ENCODE results near the gene CRIP2.

Gene CRIP2

DNA sequence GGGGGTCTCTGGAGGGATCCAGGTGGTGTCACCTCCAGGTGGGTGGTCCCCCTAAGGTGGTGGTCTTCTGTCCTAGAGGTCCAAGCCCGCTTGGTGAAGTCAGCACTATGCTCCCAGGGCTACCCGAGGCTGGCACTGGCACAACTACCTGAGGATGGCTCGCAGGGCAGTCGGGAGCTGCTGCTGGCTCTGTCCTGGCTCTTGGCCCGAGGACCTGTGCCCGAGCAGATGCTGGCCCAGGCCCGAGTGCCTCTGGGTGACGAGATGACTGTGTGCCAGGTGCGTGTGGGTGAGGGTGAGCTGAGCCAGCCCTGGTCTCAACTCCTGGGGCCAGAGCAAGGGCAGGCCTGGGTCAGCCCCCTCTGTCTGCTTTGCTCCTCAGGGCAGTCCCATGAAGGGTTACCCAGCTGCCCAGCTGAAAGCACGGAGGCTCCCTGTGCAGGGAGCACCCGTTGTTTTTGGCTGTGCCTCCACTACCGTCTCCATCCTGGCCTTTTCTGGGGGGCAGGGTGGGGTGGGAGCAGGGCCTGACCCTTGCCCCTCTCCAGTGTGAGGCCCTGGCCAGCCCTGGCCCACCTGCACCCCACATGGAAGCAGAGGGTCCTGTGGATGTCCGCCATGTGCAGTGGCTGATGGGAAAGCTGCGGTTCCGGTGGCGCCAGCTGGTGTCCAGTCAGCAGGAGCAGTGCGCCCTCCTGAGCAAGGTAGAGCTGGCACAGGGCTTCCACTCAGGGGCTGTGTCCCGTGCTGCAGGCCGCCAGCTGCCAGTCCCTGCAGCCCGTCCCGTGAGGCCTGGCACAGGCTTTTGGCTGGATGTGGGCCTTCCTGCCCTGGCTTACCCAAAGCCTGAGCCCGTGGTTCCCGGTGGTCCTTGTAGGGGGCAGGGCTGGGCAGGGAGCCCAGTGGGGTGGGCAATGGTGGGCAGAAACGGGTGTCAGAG lies 17.7 kb downstream of the CRIP2 start:
- Mint-ChIP-seq H3K4me3 (peak overlapping the region; percentile 84), H3K27ac (peak overlapping the region; percentile 87), H3K4me1 (ENCODE audit: low read depth) (peaks cover 16% of the 10 kb centered on the region), H3K9me3 (no peaks in the 10 kb centered on the region), H3K27me3 (no peaks in the 10 kb centered on the region), H3K36me3 (ENCODE audit: low read depth) (no peaks in the 10 kb centered on the region)

DNA sequence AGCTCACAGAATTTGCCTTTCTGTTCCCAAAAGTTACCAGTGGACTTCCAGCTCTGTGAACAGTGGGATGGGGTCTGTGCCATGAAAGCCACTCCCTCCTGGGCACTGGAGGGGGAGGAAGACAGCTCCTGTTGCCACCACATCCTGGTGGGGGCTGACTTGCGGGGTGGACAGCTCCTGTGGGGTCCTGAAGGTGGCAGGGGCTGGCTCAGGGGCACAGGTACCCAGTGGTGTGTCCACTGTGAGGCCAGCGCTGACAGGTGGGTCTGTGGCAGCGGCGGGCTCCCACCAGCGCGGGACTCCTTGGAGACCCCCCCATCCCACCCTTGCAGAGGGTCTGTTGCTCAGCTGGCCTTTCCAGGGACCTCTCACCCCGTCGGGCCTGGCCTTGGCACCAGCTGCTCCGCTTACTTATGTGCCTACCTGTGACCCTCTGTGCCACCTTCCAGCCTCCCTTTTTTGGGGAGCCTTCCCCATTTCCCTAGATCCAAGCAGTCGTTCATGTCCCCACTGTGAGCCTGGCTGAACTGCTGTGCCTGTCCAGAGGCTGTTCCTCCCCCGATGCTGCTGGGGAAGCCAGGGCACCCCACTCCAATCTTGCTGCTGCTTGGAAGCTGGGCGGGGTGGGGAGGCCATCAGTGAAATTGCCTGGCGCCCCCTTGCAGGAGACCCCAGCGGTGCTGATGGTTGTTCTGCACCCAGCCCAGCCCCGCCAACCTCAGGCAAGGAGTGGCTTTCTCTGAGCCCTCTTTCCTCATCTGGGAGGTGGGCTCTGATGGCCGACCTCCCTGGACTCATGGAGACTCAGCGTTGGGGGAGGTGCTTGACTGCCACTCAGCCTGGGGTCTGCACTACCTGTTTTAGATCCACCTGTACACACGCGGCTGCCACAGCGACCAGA lies 18.6 kb downstream of the CRIP2 start:
- H3K9me3 Mint-ChIP-seq: no peaks in the 10 kb centered on the region
- no peaks in the 10 kb centered on the region for H3K36me3 Mint-ChIP-seq (ENCODE audit: low read depth)
- H3K27me3 Mint-ChIP-seq: no peaks in the 10 kb centered on the region
- no peak overlapping the region for H3K27ac Mint-ChIP-seq
- H3K4me1 Mint-ChIP-seq (ENCODE audit: low read depth): peaks cover 12% of the 10 kb centered on the region
- H3K4me3 Mint-ChIP-seq: no peak overlapping the region

DNA sequence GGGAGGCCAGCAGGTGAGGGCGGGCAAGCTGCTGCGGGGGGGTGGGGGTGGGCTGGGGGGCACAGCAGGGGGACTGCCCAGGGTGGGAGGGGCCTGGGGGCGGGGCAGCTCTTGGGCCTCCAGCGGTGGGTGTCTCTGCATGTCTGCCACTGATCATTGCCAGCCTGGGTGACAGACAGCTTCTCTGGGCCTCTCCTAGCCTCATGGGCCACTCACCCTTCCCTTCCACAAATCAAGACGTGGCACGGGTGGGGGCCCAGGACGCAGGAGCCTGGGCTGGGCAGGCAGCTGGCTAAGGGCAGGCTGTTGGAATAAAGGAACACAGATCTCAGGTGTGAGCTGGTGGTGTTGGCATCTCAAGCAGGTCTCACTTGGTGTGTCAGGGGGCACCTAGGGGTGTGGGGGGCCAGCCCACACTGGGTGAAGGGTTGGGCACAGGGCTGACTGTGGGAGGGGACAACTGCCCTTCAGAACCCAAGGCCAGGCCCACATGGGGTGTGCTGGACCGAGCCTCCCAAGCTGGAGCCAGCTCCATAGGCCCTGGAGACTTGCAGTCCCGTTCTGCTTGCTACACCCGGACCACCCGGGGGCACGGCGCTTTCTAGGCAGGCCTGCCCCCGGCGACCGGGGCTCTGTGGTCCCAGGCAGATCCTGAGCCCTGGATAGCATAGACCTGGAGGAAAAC lies 19.4 kb downstream of the CRIP2 start:
- Mint-ChIP-seq H3K9me3 (no peaks in the 10 kb centered on the region), H3K4me3 (no peak overlapping the region), H3K36me3 (ENCODE audit: low read depth) (no peaks in the 10 kb centered on the region), H3K27me3 (no peaks in the 10 kb centered on the region), H3K27ac (no peak overlapping the region), H3K4me1 (ENCODE audit: low read depth) (peaks cover 11% of the 10 kb centered on the region)

DNA sequence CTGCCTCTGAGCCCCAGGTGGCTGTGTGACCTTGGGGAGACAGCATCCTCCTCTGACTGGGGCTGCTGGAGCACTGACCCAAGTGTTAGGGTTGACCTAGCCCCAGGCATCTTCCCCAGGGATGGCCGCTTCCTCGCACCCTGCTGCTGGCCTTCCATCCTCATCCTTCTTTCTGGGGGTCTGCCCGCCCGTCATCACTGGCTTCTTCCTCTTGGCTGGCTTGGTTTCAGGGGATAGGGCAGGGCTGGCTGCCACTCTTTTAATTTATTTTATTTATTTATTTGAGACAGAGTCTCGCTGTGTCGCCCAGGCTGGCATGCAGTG lies 19.9 kb downstream of the CRIP2 start:
- Mint-ChIP-seq H3K9me3 (no peaks in the 10 kb centered on the region), H3K36me3 (ENCODE audit: low read depth) (no peaks in the 10 kb centered on the region), H3K27ac (no peak overlapping the region), H3K27me3 (no peaks in the 10 kb centered on the region), H3K4me3 (no peak overlapping the region), H3K4me1 (ENCODE audit: low read depth) (peaks cover 6% of the 10 kb centered on the region)

DNA sequence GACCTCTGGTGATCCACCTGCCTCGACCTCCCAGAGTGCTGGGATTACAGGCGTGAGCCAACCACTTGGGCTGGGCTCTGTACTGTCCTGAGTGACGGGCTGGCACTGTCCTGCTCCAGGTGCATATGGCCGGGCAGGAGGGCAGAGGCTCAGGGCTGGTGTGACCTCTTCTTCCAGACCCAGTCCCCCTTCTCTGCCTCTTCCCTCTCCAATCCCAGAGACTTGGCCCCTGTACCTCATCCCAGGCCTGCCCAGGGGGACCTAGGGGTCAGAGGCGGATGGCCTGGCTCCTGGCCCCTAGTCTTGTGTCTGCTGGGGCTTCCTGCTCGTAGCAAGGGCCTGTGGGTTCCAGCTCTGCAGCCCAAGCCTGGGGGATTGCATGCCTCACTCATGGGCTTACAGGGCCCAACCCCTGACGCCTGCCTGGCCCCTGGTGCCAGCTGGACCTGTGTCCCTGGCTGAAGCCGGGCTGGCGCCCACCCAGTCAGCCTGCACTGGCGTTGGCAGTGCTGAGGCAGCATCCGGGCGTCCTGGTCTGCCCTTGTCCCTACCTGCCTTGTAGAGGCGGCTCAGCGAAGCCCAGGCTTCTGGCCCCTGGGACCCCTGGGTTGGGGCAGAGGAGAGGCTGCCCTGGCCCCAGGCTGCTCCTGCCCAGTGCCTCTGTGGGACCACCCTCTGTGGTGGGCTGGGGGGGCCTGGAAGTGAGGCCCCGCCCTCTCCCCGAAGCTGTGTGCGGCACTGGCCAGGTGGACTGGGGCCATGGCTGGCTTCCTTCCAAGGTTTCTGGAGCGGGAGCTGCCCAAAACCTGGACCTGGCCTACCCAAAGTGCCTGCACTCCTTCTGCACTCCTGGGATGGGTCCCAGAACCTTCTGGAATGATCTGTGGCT lies 20.7 kb downstream of the CRIP2 start:
- H3K4me3 Mint-ChIP-seq: no peak overlapping the region
- H3K36me3 Mint-ChIP-seq (ENCODE audit: low read depth): no peaks in the 10 kb centered on the region
- H3K9me3 Mint-ChIP-seq: no peaks in the 10 kb centered on the region
- no peak overlapping the region for H3K27ac Mint-ChIP-seq
- H3K27me3 Mint-ChIP-seq: no peaks in the 10 kb centered on the region
- H3K4me1 Mint-ChIP-seq (ENCODE audit: low read depth): peaks cover 5% of the 10 kb centered on the region

DNA sequence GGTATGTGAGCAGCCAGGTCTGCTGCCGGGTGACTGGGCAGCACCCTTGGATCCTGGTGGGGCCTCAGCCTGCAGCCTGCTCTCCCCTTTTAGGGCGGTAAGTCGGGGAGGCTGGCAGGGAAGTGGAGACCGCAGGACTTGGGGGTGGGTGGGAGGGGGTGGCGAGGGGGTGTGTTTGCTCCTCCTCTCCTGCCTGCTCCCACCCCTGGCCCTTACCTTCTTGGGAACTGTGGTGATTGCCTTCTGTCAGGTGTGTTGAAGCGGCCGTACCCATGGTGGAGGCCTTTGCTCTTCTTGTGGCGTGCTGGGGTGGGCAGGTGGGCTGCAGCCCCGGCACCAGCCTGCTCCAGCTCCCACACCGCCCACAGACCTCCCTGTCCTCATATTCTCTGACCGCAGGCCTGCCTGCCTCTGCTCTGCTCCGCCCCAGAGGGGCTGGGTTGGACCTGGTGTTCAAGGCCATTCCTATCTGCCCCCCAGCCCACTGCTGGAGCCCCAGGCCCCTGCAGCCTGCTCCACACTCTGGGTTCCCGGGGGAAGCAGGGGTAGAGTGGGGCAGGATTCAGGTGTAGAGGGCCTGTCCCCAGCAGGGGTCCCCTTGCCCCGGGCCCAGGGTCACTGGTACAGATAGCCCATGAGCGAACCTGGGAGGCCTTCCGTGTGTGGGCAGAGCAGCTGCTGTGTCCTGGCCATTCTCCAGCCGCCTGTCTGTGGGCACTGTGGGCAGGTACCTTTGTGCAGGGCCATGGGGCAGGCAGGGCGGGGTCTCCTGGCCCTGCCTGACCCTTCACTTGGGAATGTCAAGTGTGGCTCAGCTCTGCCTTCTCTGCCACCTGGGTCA lies 21.6 kb downstream of the CRIP2 start:
- peaks cover 5% of the 10 kb centered on the region for H3K4me1 Mint-ChIP-seq (ENCODE audit: low read depth)
- H3K36me3 Mint-ChIP-seq (ENCODE audit: low read depth): no peaks in the 10 kb centered on the region
- H3K4me3 Mint-ChIP-seq: no peak overlapping the region
- H3K27me3 Mint-ChIP-seq: no peaks in the 10 kb centered on the region
- no peaks in the 10 kb centered on the region for H3K9me3 Mint-ChIP-seq
- no peak overlapping the region for H3K27ac Mint-ChIP-seq

DNA sequence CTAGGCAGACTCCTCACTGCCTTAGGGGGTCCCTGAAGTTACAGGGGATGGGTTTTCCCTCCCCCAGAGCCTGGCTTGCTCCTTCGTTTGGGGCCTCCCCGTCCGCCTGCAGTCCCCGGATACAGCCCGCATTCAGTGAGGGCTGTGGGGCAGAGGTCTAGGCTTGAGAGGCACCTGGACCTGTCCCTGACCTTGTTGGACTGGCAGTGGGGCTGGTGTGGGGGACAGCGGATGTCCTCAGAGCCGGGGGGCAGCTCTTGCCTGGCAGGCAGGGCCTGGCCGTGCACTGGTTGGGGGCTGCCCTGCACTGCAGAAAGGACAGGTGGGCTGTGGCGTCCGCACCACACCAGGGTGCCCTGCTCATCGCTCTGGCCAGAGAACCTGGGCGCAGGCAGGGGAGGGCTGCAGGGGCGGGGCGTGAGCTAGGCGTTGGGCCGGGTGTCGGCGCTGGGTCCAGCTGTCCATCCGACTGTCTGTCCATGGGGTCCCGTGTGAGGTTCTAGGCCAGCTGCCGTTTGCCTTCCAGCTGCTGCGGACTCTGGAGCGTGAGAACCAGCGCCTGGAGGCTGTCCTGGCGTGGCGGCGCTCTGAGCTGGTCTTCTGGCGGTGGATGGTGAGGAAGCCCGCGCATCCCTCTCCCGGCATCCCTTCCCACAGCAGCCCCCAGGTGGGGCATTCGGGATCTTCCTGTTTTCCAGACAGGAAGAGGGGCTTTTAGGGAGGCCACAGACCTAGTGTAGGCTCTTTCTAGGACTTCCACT lies 22.4 kb downstream of the CRIP2 start:
- H3K36me3 Mint-ChIP-seq (ENCODE audit: low read depth): no peaks in the 10 kb centered on the region
- no peak overlapping the region for H3K4me3 Mint-ChIP-seq
- H3K27ac Mint-ChIP-seq: no peak overlapping the region
- no peaks in the 10 kb centered on the region for H3K27me3 Mint-ChIP-seq
- peaks cover 2% of the 10 kb centered on the region for H3K4me1 Mint-ChIP-seq (ENCODE audit: low read depth)
- H3K9me3 Mint-ChIP-seq: no peaks in the 10 kb centered on the region

DNA sequence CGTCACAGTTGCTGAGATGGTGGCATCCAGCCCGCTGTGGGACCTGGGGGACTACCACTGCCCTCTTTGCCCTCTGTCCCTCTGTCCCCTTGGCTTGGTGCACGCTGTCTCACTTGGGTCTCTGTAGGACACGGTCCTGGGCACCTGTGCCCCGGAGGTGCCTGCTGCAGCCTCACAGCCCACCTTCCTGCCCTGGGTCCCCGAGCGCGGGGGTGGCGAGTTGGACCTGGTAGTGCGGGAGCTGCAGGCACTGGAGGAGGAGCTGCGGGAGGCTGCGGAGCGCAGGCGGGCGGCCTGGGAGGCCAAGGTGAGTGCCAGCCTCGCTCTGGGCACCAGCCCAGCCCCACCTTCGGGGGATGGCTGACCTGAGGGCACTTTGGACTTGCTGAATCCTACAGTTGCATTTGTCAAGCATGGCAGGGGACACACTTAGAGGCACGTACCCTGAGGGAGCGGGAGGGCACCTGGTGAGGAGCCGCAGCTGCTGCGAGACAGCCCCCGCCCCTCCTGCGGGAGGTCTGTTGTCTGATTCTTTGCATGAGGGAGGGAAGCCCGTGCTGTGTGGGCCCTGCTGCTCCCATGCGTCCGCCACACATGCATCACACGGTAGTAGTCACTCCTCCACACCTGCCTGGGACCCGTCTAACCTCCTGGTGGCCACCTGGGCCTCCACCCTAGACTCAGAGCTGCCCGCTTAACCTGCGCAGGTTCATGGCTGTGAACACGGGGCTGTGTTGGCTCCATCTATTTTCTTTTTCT lies 23.2 kb downstream of the CRIP2 start:
- no peaks in the 10 kb centered on the region for H3K9me3 Mint-ChIP-seq
- H3K27me3 Mint-ChIP-seq: no peaks in the 10 kb centered on the region
- no peaks in the 10 kb centered on the region for H3K4me1 Mint-ChIP-seq (ENCODE audit: low read depth)
- H3K36me3 Mint-ChIP-seq (ENCODE audit: low read depth): no peaks in the 10 kb centered on the region
- H3K27ac Mint-ChIP-seq: no peak overlapping the region
- H3K4me3 Mint-ChIP-seq: no peak overlapping the region

DNA sequence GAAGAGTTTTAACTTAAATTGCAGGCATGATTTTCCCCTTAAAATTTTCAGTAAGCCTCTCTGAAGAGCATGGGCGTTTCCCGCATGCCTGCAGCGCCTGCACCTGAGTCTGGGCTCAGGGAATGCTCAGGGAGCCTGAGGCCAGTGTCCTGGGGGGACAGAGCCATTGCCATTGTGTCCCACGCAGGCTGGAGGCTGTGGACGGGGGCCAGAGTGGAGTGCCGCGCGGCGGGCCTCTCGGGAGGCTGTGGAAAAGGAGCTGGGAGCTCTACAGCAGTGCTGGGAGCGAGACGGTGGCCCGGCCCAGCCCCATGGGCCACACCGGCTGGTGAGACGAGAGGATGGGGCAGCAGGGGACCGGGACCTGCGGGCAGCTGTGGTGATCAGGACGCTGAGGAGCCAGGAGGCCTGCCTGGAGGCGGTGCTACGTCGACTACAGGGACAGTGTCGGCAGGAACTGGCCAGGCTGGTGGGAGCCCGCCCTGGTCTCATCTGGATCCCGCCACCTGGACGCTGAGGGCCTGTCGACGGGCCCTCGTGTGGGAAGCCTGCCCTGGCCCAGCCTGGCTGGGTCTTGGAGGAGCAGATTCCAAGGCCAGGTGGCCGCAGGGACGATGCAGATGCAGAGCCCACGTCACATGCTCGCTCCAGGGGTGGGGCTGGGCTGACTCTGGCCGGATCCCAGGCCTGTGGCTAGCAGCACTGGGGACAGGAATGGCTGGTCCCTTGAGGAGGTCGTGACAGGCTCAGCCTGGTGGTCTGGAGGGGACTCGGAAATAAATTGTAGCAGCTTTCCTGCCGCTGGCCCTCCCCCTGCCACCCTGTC lies 24.0 kb downstream of the CRIP2 start:
- no peak overlapping the region for H3K27ac Mint-ChIP-seq
- no peaks in the 10 kb centered on the region for H3K36me3 Mint-ChIP-seq (ENCODE audit: low read depth)
- no peaks in the 10 kb centered on the region for H3K9me3 Mint-ChIP-seq
- H3K4me1 Mint-ChIP-seq (ENCODE audit: low read depth): no peaks in the 10 kb centered on the region
- no peaks in the 10 kb centered on the region for H3K27me3 Mint-ChIP-seq
- no peak overlapping the region for H3K4me3 Mint-ChIP-seq

DNA sequence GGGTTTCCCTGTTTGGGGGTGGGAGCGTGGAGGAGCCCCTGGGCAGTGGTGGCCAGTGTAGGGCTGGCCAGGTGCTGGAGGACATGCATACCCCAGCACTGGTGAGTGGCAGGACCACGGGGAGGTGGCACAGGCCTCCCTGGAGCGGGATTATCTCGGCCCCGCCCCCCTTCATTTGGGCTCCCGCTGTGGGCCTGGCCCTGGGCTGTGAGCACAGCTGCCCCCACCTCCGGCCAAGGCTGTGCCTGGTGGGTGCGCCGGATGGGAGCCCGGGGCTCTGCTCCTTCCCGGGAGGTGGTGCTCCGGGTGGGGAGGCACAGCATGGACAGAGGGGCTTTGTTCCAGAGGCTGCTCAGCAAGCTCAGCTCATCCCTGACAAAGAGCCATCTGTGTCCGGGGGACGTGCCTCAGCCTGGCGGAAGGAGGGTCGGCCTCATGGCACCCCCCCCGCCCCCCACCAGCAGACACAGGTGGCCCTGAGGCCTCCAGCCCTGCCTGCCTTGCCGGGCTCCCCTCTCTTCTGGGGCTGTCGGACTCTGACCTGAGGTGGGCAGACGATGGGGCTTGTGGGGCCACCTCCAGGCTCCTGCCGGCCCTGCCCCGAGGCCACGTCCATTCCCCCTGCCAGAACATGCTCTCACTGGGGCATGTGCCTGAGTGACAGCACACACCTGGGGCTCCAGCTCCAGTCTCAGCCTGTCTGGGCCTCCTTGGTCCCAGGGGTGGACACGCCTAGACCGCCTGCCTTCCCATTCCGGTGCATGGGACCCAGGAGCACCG lies 24.8 kb downstream of the CRIP2 start:
- no peaks in the 10 kb centered on the region for H3K9me3 Mint-ChIP-seq
- H3K4me3 Mint-ChIP-seq: no peak overlapping the region
- no peaks in the 10 kb centered on the region for H3K36me3 Mint-ChIP-seq (ENCODE audit: low read depth)
- no peak overlapping the region for H3K27ac Mint-ChIP-seq
- no peaks in the 10 kb centered on the region for H3K27me3 Mint-ChIP-seq
- no peaks in the 10 kb centered on the region for H3K4me1 Mint-ChIP-seq (ENCODE audit: low read depth)

DNA sequence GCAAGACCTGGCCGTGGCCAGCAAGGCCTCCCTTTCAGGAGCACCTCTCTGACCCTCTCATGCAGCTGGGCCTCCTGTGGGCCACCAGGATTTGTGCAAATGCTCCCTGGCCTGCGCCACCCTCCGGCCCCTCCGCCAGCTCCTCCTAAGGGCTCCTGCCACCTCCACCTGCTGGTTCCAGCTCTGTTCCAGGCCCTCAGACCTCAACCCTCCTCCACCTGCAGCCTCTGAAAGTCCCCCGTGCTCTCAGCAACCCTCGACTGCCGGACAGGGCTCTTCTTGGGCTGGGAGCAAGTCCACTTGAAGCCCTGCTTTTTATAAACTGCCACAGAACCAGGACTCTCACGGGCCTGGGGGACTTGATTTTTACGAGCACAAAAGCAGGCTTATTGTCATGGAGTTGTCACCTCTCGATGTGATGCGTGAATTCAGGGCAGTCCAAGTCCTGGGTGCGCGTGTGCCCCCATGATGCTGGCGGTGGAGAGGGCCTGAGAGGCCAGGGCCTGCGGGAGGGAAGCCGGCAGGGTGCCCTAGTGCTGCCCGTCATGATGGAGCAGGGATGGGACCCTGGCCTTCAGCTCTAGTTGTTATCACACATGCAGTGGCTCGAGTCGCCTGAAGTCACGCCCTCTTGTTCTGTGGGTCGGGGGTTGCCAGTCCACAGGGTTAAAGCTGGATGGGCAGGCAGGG lies 25.6 kb downstream of the CRIP2 start:
- Mint-ChIP-seq H3K4me3 (no peak overlapping the region), H3K9me3 (no peaks in the 10 kb centered on the region), H3K27ac (no peak overlapping the region), H3K36me3 (ENCODE audit: low read depth) (no peaks in the 10 kb centered on the region), H3K27me3 (no peaks in the 10 kb centered on the region), H3K4me1 (ENCODE audit: low read depth) (no peaks in the 10 kb centered on the region)
